CD4-positive, alpha-beta T cell treated with Interleukin-6 for 4 hours (primary cell): Measurements from ENCODE around the gene GALC.

Experiments used
- DNase-seq: peaks from one replicate; pipeline ENCODE4 v3.0.0-alpha.2; 2020; ENCODE audit warnings: mixed read lengths

Gene GALC

GRCh38 chr14:88005978-88006851, 13.2 kb upstream of the GALC start:
- DNase-seq: peak; percentile 72

DNA sequence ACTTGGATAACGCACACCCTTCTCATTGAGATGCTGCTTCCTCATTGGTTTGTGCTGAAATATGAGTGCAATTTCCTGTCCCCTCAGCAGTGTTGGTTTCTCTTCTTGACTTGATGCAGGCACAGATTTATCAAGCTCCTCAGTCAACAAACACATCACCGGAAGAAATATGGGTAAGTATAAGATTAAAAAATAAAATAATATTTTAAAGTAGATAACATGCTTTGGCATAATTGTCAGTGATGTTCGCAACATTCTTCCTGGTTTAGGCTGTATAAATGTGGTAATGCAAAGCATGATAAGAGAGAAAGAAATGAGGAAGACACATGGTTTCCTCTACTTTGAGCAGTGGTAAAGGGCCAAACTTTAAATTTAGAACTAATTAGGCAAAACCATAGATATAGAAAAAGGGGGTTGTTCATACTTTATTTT, 12.1 kb upstream of the GALC start, which contains the start of gene GPR65:
Gene GPR65 (plus strand): TSS at position 86 of the 432 bp plus-strand sequence. CDS start 5,713 bp downstream, outside the sequence.
- DNase-seq: peak; percentile 45

- no peak for DNase-seq
These were observed 11.6 kb upstream of the GALC start for GRCh38 chr14:88004506-88005036.

GRCh38 chr14:88003425-88003824, 10.4 kb upstream of the GALC start:
- no peak for DNase-seq

DNA sequence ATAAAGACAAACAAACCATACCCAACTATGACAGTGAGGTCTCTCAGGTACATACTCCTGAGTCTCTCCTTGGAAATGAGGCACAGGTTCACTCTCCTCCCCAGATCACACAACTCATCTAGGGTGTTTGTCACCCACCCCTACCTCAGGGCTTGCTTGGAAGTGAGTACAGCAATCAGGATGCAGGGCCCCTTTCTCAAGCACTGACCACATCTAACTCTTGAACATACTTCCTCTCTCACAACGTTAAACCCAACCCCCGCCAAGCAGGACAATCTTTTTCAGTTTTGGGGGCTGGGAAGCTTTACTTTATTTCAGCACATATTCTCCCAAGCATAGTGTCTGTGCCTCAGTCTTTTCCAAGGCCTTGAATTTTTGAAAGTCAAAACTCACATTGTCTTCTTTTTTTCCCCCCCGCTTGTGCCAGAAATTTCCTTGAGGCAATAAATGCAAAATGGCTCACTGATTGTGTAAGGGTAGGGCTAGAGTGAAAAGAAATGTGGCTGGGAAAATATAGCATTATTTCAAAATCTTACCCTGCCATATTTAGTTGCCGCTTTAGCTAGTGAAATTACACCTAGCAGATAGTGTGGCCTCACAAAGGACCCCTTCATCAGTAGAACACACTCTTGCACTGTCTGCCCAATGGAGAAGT, 9.6 kb upstream of the GALC start:
- no peak for DNase-seq

DNA sequence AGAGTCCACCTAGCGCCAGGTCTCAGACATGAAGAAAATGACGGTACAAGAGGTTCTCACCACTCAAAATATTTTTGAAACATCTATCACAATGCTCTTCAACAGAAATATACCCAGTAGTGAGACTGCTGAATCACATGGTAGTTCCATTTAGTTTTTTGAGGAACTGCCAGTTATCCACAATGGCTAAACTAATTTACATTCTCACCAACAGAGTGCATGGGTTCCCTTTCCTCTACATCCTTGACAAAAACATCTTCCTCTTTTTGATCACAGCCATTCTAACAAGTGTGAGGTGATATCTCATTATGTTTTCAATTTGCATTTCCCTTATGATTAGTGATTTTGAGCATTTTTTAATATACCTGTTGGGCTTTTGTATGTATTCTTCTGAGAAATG, 6.3 kb upstream of the GALC start:
- DNase-seq: no peak

DNA sequence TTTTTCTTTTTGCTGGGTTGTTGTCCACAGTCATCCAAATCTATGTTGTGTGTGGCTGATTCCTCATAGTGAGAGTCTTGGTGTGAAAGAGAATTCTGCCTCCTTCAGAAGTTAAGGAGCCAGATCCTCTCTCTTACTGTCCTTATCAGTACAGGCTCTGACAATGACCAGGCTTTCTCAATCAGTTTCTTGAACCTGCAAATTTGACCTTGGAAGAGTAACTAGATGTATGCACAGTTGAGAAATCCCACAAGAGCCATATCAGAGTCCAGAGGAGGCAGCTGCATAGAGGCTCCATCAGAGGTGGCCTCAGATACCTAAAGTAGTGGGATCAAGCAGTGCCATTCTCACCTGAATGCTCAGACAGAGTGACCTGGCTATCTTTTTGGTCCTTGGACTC, 5.5 kb upstream of the GALC start:
- no peak for DNase-seq

GRCh38 chr14:87996291-87996592, 3.3 kb upstream of the GALC start:
- no peak for DNase-seq

GRCh38 chr14:87995500-87996290, 2.7 kb upstream of the GALC start:
- no peak for DNase-seq

DNA sequence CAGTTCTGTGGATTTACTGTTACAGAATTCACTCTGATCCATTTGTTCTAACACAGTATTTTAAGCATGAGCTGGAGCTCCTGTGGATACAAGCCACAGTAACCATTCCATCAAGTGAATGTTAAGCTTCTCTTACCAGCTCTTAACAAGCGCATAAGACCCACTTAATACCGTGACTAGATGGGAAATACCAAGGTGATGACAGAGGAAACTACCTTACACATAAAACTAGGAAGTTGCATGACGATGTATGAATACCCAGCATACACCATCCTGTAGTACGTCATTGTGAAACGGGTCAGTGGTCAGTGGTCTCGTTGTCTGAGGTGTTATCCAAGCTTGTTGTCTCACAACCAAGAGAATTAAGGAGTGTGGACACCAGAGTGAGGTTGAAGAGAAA, 2.0 kb upstream of the GALC start:
- DNase-seq: no peak

DNA sequence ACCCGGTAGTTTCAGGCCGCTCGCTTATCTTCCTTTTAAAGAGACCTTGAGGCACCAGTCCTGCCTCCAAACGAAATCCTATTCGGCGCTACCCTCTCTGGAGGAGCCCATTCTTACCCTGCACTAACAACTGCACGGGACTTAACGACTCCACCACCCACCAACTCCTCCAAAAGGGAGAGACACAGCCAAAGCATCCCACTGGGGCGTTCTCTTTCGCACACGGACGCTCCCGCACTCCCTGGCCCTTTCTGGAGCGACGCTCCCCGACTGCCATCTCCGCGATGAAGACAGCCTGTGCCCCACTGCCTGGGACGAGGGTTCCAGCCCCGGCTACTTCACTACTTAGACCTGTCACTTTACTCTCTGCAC, 650 bp downstream of the GALC start:
- no peak for DNase-seq

DNA sequence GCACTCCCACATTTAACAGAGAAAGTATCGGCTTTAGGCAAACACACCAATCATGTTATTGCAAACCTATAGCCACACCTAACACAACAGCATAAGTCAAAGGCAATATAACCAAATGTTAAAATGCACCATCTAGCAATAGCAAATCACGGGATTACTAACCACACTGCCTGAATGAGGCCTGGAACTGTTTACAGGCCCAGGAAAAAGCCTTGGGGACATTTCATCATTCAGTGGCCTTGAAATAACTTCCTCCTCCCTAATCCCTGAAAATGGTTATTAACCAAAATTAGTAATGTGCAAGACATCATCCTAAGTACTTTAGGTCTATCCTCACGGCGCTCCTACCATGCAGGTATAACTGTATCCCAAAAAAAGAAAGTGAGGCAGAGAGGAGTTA, 2.3 kb downstream of the GALC start:
- DNase-seq: no peak

GRCh38 chr14:87989956-87990299, 3.1 kb downstream of the GALC start:
- no peak for DNase-seq

DNA sequence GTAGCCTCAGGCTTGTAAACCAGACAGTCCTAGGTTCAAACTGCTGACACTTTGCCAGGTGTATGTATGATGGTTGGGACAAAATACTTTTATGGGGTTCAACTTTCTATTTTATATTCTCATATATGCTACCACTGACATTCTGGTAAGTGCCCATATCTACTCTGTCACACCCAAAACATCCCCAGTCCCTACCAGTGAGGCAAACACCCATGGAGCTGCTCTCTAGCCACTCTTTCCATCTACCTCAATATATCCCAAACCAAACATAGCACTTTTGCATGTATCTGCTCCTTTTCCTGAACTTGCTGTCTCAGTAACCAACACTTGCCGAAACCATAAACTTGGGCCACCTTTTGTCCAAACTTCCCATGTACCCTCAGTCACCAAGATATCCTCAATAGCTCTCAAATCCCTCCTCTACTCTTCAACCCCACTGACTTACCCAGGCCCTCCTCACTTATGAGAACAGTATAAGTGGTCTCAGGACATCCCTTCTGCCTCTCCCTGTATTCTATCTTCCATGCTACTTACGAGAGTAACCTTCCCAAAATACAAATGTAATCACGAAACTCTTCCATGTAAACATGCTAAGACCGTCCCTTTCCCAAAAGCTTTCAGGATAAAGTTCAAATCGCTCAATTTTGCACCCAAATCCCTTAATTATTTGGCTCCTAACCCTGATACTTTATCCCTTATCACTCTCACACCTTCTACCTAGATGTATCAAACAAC, 3.6 kb downstream of the GALC start:
- no peak for DNase-seq

DNA sequence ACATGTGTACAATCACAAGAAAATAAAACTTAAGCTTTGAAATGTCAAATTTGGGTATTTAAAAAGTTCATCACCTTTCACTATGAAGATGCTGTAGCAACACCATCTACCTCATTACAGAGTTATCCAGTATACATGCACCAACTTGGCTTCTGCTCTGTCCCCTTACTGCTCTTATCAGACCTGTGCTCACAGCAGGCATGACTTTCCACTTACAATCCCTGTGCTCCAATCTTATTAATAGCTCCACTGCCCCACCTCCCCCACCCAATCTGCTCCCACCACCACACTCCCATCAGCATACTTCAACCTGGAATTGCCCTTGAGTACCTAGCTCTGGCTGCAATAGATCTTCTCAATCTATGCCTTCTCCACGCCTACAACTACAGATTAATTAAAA, 13.3 kb downstream of the GALC start:
- DNase-seq: no peak

- DNase-seq: no peak
These were observed 17.3 kb downstream of the GALC start for GRCh38 chr14:87975636-87976035.

DNA sequence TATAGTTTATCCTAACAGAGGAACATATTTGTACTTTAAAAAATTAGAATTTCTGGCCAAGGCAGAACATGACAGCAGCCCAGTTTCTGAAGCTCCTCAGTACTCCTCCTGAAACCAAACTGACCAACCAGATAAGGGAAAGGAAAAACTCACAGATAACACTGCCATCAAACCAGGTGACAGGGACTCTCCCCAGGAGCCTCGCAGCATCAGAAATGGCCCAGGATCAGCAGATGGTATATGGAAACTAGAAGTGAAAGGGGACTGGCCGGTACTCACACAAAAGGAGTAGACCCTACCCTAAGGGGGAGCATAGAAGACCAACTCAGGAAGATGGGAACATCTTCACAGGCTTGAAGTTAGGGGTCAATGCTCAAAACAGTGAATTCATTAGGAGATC, 22.0 kb downstream of the GALC start:
- no peak for DNase-seq

DNA sequence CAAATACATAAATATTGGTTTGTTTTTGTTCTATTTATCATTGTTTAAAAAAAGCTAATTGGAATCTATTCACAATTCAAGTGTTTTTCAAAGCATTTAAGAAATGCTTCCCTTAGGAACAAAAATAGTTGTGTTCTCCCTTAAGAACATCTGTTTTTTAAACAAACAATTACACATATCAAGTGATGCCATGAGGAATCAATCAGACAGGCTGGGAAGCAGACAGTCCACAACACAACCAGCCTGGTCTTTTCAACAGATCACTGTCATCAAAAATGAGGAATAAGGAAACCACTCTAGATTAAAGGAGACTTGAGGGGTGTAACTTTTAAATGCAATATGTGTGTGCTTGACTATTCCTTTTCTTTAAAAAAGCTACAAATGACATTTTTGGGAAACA, 25.5 kb downstream of the GALC start:
- no peak for DNase-seq

DNA sequence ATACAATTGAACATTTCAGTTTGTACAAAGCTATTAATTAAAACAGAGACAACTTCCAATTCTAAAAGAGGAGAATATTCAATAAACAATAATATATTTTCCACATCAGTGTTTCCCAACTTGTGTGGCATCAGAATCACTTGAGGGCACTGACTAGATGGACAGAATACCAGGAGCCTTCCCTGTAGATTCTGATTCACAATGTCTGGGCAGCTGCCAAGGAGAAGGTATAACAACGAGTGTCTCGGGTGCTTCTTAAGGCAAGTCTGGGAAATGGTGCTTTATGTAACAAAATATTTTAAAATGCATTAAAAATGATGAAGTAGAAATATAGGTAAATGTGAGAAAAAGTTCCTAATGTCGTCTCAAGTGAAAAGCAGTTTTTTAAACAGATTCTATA, 26.2 kb downstream of the GALC start:
- no peak for DNase-seq

GRCh38 chr14:87961246-87961645, 31.7 kb downstream of the GALC start:
- DNase-seq: no peak

DNA sequence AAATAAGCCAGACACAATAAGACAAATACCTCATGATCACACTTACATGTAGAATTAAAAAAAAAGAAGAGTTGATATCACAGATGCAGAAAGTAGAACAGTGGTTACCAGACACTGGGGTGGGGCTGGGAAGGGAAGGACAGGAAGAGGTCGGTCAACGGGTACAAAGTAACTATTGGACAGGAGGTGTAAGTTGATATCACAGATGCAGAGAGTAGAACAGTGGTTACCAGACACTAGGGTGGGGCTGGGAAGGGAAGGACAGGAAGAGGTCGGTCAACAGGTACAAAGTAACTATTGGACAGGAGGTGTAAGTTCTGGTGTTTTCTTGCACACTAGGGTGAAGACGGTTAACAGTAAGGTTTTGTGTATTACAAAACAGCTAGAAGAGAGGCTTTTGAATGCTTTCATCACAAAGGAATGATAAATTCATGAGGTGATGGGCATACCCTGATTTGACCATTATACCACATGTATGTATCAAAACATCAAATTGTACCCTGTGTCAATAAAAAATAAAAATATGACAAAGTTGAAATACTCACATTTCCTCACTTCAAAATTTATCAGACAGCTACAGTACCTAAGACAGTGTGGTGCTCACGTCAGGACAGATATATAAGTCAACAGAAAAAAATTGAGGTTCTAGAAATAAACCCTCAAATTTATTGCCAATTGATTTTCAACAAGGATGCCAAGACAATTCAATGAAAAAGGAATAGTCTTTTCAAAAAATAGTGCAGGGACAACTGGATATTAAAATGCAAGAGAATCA, 32.8 kb downstream of the GALC start:
- DNase-seq: no peak

- DNase-seq: no peak
These were observed 37.5 kb downstream of the GALC start for GRCh38 chr14:87955501-87955900.
